Liver (tissue), 9 donors: ENCODE results near the gene PNPLA2. TPM values are rescaled to one million over a fixed set of nuclear protein-coding genes. Genes with fewer than 3 reads are reported as not detected.

Experiments
- DNase-seq: peaks from one replicate; pipeline ENCODE4 v3.0.0-alpha.2; 2017; ENCODE audit warnings: low spot score
- H3K27ac ChIP-seq, 2 donors: one replicate each; pipeline ENCODE4 v1.7.0; 2013; ENCODE audit warnings: inconsistent platforms in 2 of 2, low read length in 2 of 2, control low read depth in 1 of 2, low read depth in 1 of 2, mild to moderate bottlenecking in 1 of 2
- H3K27me3 ChIP-seq, 4 donors: one replicate each; pipeline versions ENCODE4 v1.6.1 to v1.7.0; 2013; ENCODE audit warnings: low read length in 3 of 4, inconsistent platforms in 1 of 4, mild to moderate bottlenecking in 1 of 4, moderate library complexity in 1 of 4; ENCODE audit not compliant: control insufficient read depth in 4 of 4, insufficient read depth in 4 of 4
- H3K36me3 ChIP-seq, 4 donors: one replicate each; pipeline versions ENCODE4 v1.6.1 to v1.7.0; 2013; ENCODE audit warnings: low read length in 3 of 4, mild to moderate bottlenecking in 3 of 4, low read depth in 1 of 4, moderate library complexity in 1 of 4; ENCODE audit not compliant: control insufficient read depth in 4 of 4, insufficient read depth in 3 of 4
- H3K4me1 ChIP-seq, 4 donors: one replicate each; pipeline versions ENCODE4 v1.6.1 to v1.7.0; 2013; ENCODE audit warnings: low read length in 3 of 4, mild to moderate bottlenecking in 3 of 4, moderate library complexity in 1 of 4; ENCODE audit not compliant: control insufficient read depth in 4 of 4, insufficient read depth in 4 of 4
- H3K4me3 ChIP-seq, 3 donors: one replicate each; pipeline versions ENCODE4 v1.6.1 to v1.7.0; 2013; ENCODE audit warnings: low read length in 3 of 3, control low read depth in 1 of 3, low read depth in 1 of 3, mild to moderate bottlenecking in 1 of 3
- H3K9ac ChIP-seq, 2 donors: one replicate each; pipeline ENCODE4 v1.7.0; 2013; ENCODE audit warnings: low read length in 2 of 2, mild to moderate bottlenecking in 2 of 2, moderate library complexity in 2 of 2, control low read depth in 1 of 2, low read depth in 1 of 2
- H3K9me3 ChIP-seq, 4 donors: one replicate each; pipeline versions ENCODE4 v1.6.1 to v1.7.0; 2013; ENCODE audit warnings: low read length in 3 of 4; ENCODE audit not compliant: control insufficient read depth in 4 of 4
- ATF3 ChIP-seq: IDR thresholded peaks from 2 replicates; pipeline ENCODE4 v1.6.1; 2016; ENCODE audit warnings: antibody characterized with exemption
- EGR1 ChIP-seq, 2 donors: IDR thresholded peaks; 2 replicates each; pipeline ENCODE4 v1.6.1; 2016 to 2018; ENCODE audit warnings: antibody characterized with exemption in 2 of 2, low read depth in 2 of 2
- FOXA1 ChIP-seq: IDR thresholded peaks from 2 replicates; pipeline ENCODE4 v1.6.1; 2016; ENCODE audit warnings: antibody characterized with exemption
- FOXA2 ChIP-seq: IDR thresholded peaks from 2 replicates; pipeline ENCODE4 v1.6.1; 2016; ENCODE audit warnings: antibody characterized with exemption
- HNF4G ChIP-seq: IDR thresholded peaks from 2 replicates; pipeline ENCODE4 v1.6.1; 2016; ENCODE audit warnings: antibody characterized with exemption
- JUND ChIP-seq, 2 donors: IDR thresholded peaks; 2 replicates each; pipeline ENCODE4 v1.6.1; 2016; ENCODE audit warnings: antibody characterized with exemption in 2 of 2
- MAX ChIP-seq: IDR thresholded peaks from 2 replicates; pipeline ENCODE4 v1.6.1; 2016; ENCODE audit warnings: antibody characterized with exemption
- NR2F2 ChIP-seq: IDR thresholded peaks from 2 replicates; pipeline ENCODE4 v1.6.1; 2016; ENCODE audit warnings: antibody characterized with exemption
- RAD21 ChIP-seq, 2 donors: IDR thresholded peaks; 2 replicates each; pipeline ENCODE4 v1.6.1; 2016; ENCODE audit warnings: antibody characterized with exemption in 2 of 2, mild to moderate bottlenecking in 2 of 2
- REST ChIP-seq: IDR thresholded peaks from 2 replicates; pipeline ENCODE4 v1.6.1; 2016; ENCODE audit warnings: antibody characterized with exemption, mild to moderate bottlenecking
- RXRA ChIP-seq, 2 donors: IDR thresholded peaks; 2 replicates each; pipeline ENCODE4 v1.6.1; 2017 to 2018; ENCODE audit warnings: antibody characterized with exemption in 2 of 2, mild to moderate bottlenecking in 1 of 2
- SP1 ChIP-seq: IDR thresholded peaks from 2 replicates; pipeline ENCODE4 v1.6.1; 2018; ENCODE audit warnings: antibody characterized with exemption, mild to moderate bottlenecking
- TAF1 ChIP-seq: conservative IDR thresholded peaks from 2 replicates; pipeline ENCODE4 v1.6.1; 2016; ENCODE audit warnings: antibody characterized with exemption, mild to moderate bottlenecking
- YY1 ChIP-seq: IDR thresholded peaks from 2 replicates; pipeline ENCODE4 v1.6.1; 2016; ENCODE audit warnings: antibody characterized with exemption, mild to moderate bottlenecking
- ZBTB33 ChIP-seq: IDR thresholded peaks from 2 replicates; pipeline ENCODE4 v1.6.1; 2016; ENCODE audit warnings: antibody characterized with exemption
- WGBS: extraction: QIAGEN DNeasy Blood & Tissue Kit; methylation state at CpG from one replicate; pipeline ENCODE4 v1.1.7; 2013; 5-methylcytosine and 5-hydroxymethylcytosine counted together
- polyA plus RNA-seq, 2 donors: library from polyadenylated mRNA; stranded (reverse) in 1 of 2; unstranded in 1 of 2; fragments of 200-250 nt in 1 of 2; fragments of >200 nt in 1 of 2; fragmentation: Nextera tagmentation in 1 of 2; extraction: Ambion mirVana in 1 of 2; gene quantifications; one replicate each; pipeline versions ENCODE4 v1.2.1 to v1.2.3, GENCODE V29; 2013 to 2015
- total RNA-seq, 2 donors: library from RNA; depleted of rRNA; stranded (reverse); fragments of >200 nt; gene quantifications; one replicate each; pipeline ENCODE4 v1.2.3, GENCODE V29; 2014
- donor health status: healthy.
- donor health status: healthy.
- donor health status: healthy.
- donor health status: healthy.
- donor health status: healthy.

PNPLA2 gene
- 10 to 100 TPM; 13.7 to 29.1 TPM for total RNA-seq
- polyA plus RNA-seq = 10 to 100 TPM; 25.3 to 58.9 TPM

- Histone ChIP-seq H3K36me3 (peaks cover 0 to 11% (median 2%) of the 10 kb centered on the region in 4 donors), H3K9me3 (no peaks in the 10 kb centered on the region), H3K27ac (peak within 1 kb of the TSS; percentile 87 to 95), H3K4me3 (peak within 1 kb of the TSS; percentile 52 to 99 (median 98)), H3K27me3 (no peaks in the 10 kb centered on the region), H3K4me1 (peaks cover 17 to 40% (median 30%) of the 10 kb centered on the region in 4 donors), H3K9ac (peak within 1 kb of the TSS in 1 of 2 donors; percentile 60)
- DNase-seq = no peak
- 24% methylated on average over 20 of the region's 20 CpGs for WGBS
- TF ChIP-seq JUND (IDR thresholded peaks at IDR 0.05) = peak; percentile 47 to 59
- no peak for TF ChIP-seq REST
- peak in 1 of 2 donors; percentile 34 for TF ChIP-seq RXRA (IDR thresholded peaks at IDR 0.05)
- peak; percentile 77 for TF ChIP-seq ATF3
- no peak for TF ChIP-seq TAF1
- peak; percentile 24 for TF ChIP-seq SP1
These were observed at the start of gene PNPLA2 for GRCh38 chr11:818396-819128. Gene PNPLA2 (plus strand): TSS chr11:818914. CDS start chr11:819719, 805 bp downstream.

- TF ChIP-seq YY1 (no peak), FOXA2 (no peak)
- Histone ChIP-seq H3K27ac (no peak overlapping the region), H3K9ac (no peak overlapping the region), H3K4me1 (no peaks in the 10 kb centered on the region), H3K27me3 (no peaks in the 10 kb centered on the region), H3K36me3 (peaks cover 9 to 39% (median 16%) of the 10 kb centered on the region in 4 donors), H3K9me3 (no peaks in the 10 kb centered on the region), H3K4me3 (no peak overlapping the region)
- no peak for DNase-seq
- WGBS = 91% methylated on average over 23 of the region's 23 CpGs
These were observed 48.6 kb upstream of the PNPLA2 start for GRCh38 chr11:769887-770641.

- Histone ChIP-seq H3K27ac (no peak overlapping the region), H3K36me3 (peaks cover 9 to 36% (median 15%) of the 10 kb centered on the region in 4 donors), H3K9me3 (no peaks in the 10 kb centered on the region), H3K27me3 (no peaks in the 10 kb centered on the region), H3K9ac (no peak overlapping the region), H3K4me3 (no peak overlapping the region), H3K4me1 (peaks cover 0 to 7% (median 1%) of the 10 kb centered on the region in 4 donors)
- TF ChIP-seq YY1 = no peak
- no peak for TF ChIP-seq RAD21 (IDR thresholded peaks at IDR 0.05)
- no peak for TF ChIP-seq JUND (IDR thresholded peaks at IDR 0.05)
- TF ChIP-seq SP1 = no peak
- TF ChIP-seq FOXA1 = no peak
- no peak for TF ChIP-seq MAX
- no peak for TF ChIP-seq NR2F2
- no peak for TF ChIP-seq ZBTB33
- TF ChIP-seq HNF4G = no peak
- TF ChIP-seq EGR1 (IDR thresholded peaks at IDR 0.05; ENCODE audit: low read depth in 2 of 2) = no peak
- DNase-seq = no peak
- WGBS = 94% methylated on average over 32 of the region's 32 CpGs
These were observed 47.8 kb upstream of the PNPLA2 start for GRCh38 chr11:770642-771616.
